Globus pallidus (tissue), 1 donor: ENCODE measurements around the gene SLC6A17.
A peak's percentile ranks its signal among the peaks of the same experiment; 100 is the strongest.

ENCODE experiments used
- DNase-seq: peaks from one replicate; pipeline ENCODE4 v3.0.0-alpha.2; 2015; ENCODE audit warnings: low spot score

The SLC6A17 gene

DNA sequence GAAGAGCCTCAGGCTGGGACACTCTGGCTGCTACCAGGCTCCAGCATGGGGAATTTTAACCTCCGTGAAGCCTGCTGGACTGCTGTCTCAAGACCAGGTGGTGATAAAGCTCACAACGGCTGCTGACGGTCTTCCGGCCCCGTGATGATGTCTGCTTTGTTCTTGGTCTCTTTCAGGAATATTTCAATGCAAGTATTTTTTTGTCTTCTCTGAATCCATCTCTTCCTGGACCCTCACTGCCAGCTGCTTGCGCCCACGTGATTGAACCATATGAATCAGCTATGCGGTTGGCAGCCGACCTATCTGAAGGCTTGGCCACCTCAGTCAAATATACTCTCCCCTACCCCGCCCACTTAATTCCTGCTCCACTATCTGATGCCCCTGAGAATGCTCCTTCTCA, 14.6 kb upstream of the SLC6A17 start:
- DNase-seq = no peak

- peak; percentile 7 for DNase-seq
These were observed 13.4 kb upstream of the SLC6A17 start for GRCh38 chr1:110136911-110137310.

GRCh38 chr1:110138956-110139355, 11.3 kb upstream of the SLC6A17 start:
- no peak for DNase-seq

- DNase-seq = no peak
These were observed 5.9 kb upstream of the SLC6A17 start for GRCh38 chr1:110144366-110144765.

GRCh38 chr1:110148961-110149360, 1.3 kb upstream of the SLC6A17 start:
- DNase-seq = no peak

- no peak for DNase-seq
These were observed 928 bp downstream of the SLC6A17 start for GRCh38 chr1:110151175-110151669.

GRCh38 chr1:110152133-110152785, 2.0 kb downstream of the SLC6A17 start:
- no peak for DNase-seq

- no peak for DNase-seq
These were observed 3.2 kb downstream of the SLC6A17 start for GRCh38 chr1:110153407-110153950.

DNA sequence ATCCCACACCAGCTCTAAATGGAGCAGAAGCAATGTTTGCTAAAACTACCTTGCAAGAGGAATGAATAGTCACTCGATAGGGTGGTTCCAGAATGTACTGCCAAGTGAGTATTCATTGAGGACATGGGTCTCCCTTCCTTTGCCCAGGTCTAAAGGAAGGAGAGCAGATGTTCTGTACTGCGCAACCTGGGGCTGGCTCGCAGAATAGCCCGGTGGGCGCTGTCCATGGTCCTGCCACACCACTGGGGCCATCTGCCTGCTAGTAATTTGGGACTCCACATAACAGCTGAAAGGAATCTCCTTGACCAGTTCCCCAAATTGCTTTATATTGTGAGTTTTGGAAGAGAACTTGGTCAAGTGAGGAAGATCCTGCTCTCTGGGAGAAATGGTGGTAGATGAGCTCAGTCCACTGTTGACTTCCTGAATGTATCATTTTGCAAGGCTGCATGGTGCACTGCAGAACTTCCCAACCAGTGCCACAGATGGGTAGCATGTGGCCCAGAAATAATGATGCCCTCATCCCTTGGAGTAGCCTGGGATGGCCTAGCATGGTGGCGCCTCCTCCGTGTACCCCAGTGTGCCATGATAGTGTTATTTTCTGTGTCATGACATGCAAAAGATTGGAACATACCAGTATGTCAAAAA, 5.7 kb downstream of the SLC6A17 start:
- DNase-seq = no peak

DNA sequence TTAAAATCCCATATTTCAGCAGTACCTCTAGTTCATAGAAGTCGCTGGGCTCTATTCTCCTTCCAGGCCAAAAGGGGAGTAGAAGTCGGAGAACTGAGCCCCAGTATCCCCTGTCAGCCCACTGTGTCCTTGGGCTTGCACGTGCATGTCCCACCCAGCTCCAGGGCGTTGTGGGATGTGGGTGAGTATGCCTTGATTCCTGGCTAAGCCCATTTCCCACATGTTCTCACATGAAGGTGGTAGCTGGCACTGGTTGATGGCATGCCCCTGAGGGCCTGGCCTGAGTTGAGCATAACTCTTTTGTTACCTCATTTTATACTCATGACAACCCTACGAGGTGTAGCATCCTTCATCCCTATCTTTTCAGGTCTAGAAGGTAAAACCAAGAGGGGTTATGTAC, 8.0 kb downstream of the SLC6A17 start:
- DNase-seq = no peak

GRCh38 chr1:110159168-110159567, 8.9 kb downstream of the SLC6A17 start:
- DNase-seq = no peak

DNA sequence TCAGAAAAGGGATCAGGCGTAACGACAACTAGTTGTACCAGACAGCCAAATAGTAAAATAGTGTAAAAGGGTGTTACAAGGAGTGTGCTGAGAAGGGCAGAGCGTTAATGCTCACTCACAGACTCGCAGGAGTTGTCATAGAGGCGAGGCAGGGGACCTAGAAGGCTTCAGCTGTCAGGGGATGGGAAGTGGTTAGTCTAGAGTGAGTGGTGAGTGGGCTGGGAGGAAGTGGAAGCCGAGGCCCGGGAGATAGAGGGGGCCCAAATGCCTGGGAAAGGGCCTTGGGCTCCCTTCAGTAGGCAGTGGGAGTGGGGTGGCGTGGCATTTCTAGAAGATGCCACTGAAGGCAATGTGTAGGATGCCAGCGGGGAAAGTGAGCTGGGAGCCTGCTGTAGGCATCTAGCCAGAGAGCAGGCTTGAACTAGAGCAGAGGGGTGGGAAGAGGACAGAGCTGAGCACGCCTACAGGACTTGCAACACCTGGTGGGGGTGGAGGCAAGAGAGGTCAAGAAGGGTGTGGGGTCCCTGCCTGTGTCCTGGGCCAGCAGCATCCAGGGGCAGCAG, 10.3 kb downstream of the SLC6A17 start:
- no peak for DNase-seq

- no peak for DNase-seq
These were observed 10.9 kb downstream of the SLC6A17 start for GRCh38 chr1:110161165-110161564.

GRCh38 chr1:110161849-110162248, 11.6 kb downstream of the SLC6A17 start:
- DNase-seq = no peak

GRCh38 chr1:110163591-110163990, 13.3 kb downstream of the SLC6A17 start:
- no peak for DNase-seq

DNA sequence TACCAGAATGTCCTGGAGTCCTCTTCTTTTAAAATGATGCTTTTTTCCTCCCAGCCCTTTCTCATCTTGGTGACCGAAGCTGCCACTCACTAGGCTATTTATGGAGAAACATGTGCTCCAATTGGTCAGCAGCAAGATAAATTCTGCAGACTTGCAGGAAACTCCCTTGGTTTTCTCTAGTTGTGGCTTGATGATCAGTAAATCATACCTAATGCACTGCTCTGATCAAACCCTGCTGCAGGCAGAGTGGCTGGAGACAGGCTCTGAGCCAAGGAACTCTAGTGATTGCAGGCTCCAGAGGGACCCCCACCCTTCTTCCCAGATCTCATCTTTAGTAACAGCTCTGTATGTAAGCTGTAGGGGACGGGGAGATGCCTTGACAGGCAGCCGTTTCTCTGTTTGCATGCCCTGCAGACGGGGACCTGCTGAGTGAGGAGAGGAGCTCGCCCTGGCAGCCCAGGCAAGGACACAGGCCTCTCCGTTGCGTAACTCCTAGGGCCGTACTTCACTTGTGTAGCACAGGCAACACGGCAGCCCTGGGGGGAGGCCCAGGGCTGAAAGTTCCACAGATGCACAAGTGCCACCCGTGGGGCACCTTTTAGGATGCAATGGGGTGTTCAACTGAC, 14.5 kb downstream of the SLC6A17 start:
- no peak for DNase-seq

DNA sequence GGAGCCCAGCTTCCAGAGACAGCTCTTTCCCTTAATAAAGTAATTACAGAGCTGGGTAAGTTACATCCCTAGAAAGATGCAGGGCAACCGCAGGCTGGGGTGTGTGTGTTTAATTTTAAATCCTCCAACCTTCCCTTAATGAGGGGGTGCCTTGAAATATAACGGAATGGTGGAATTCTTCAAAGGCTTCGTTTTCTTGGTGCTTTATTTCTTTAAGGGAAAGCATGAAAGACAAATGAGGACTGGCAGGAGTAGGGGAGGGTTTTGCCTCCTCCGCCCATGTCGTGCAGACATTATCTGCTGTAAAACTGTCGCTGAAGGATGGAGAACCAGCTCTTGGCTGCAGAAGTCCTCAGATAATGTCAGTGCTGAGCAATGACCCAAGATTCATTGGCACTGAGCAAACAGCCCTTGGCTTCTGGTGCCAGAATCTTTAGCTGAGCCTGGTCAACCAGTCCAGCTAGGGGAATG, 15.5 kb downstream of the SLC6A17 start:
- no peak for DNase-seq

DNA sequence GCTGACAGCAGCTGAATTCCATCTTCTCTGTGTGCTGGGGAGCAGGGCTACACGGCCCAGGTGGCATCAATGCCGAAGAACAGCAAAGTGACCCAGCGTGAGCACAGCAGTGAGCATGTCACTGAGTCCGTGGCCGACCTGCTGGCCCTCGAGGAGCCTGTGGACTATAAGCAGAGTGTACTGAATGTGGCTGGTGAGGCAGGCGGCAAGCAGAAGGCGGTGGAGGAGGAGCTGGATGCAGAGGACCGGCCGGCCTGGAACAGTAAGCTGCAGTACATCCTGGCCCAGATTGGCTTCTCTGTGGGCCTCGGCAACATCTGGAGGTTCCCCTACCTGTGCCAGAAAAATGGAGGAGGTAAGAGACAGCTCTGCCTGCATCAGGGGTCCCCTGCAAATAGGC, 16.6 kb downstream of the SLC6A17 start:
- no peak for DNase-seq

GRCh38 chr1:110170766-110171733, 20.8 kb downstream of the SLC6A17 start:
- no peak for DNase-seq

DNA sequence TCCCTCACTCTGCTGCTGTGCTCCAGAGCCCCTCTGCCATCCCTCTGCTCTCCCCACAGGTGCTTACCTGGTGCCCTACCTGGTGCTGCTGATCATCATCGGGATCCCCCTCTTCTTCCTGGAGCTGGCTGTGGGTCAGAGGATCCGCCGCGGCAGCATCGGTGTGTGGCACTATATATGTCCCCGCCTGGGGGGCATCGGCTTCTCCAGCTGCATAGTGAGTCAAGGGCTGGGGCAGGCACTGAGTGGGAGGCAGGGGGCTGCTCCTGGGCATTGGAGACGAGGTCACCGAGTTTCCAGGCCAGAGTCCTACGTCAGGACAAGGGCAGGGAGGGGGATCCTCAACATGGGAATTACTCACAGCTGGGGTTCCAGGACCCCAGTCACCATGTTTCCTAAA, 21.7 kb downstream of the SLC6A17 start:
- no peak for DNase-seq

GRCh38 chr1:110173466-110174105, 23.3 kb downstream of the SLC6A17 start:
- DNase-seq = no peak
